Mesendoderm (in vitro differentiated cells): ENCODE data around the gene TTLL6.

Experiments used
- DNase-seq: peaks from one replicate; pipeline ENCODE4 v3.0.0; 2013
- H2AK5ac ChIP-seq: 2 replicates; pipeline ENCODE4 v1.6.1; 2013; ENCODE audit warnings: low read length, inconsistent platforms
- H2BK120ac ChIP-seq: 2 replicates; pipeline ENCODE4 v1.6.1; 2013; ENCODE audit warnings: low read depth, mild to moderate bottlenecking, low read length, moderate library complexity, mixed read lengths
- H2BK15ac ChIP-seq: replicated peaks from 2 replicates; pipeline ENCODE4 v1.6.1; 2013; ENCODE audit warnings: low read depth, mild to moderate bottlenecking, moderate library complexity
- H2BK5ac ChIP-seq: 2 replicates; pipeline ENCODE4 v1.6.1; 2013; ENCODE audit warnings: low read length, inconsistent platforms
- H3K18ac ChIP-seq: 2 replicates; pipeline ENCODE4 v1.6.1; 2013; ENCODE audit warnings: mild to moderate bottlenecking, low read length, mixed read lengths
- H3K23ac ChIP-seq: one replicate; pipeline ENCODE4 v1.6.1; 2013; ENCODE audit warnings: low read length
- H3K27ac ChIP-seq: 2 replicates; pipeline ENCODE4 v1.5.1; 2013; ENCODE audit warnings: low read depth, mild to moderate bottlenecking, inconsistent platforms, low read length, moderate library complexity
- H3K27me3 ChIP-seq: 2 replicates; pipeline ENCODE4 v1.6.1; 2013; ENCODE audit warnings: low read length, control low read depth, mild to moderate bottlenecking, inconsistent platforms; ENCODE audit not compliant: insufficient read depth, poor library complexity
- H3K36me3 ChIP-seq: 2 replicates; pipeline ENCODE4 v1.6.1; 2013; ENCODE audit warnings: low read length, inconsistent platforms; ENCODE audit not compliant: control insufficient read depth, insufficient read depth
- H3K4ac ChIP-seq: one replicate; pipeline ENCODE4 v1.6.1; 2013; ENCODE audit warnings: low read depth, mild to moderate bottlenecking, low read length, moderate library complexity
- H3K4me1 ChIP-seq: 2 replicates; pipeline ENCODE4 v1.6.1; 2013; ENCODE audit warnings: low read depth, low read length, inconsistent platforms; ENCODE audit not compliant: control insufficient read depth
- H3K4me2 ChIP-seq: 2 replicates; pipeline ENCODE4 v1.6.1; 2013; ENCODE audit warnings: low read length
- H3K4me3 ChIP-seq: 2 replicates; pipeline ENCODE4 v1.5.1; 2013; ENCODE audit warnings: mild to moderate bottlenecking, low read length
- H3K56ac ChIP-seq: one replicate; pipeline ENCODE4 v1.6.1; 2013; ENCODE audit warnings: low read length
- H3K79me1 ChIP-seq: 2 replicates; pipeline ENCODE4 v1.6.1; 2013; ENCODE audit warnings: low read length, inconsistent platforms
- H3K79me2 ChIP-seq: 2 replicates; pipeline ENCODE4 v1.6.1; 2013; ENCODE audit warnings: mild to moderate bottlenecking, low read length; ENCODE audit not compliant: control insufficient read depth, insufficient read depth
- H3K9ac ChIP-seq: 2 replicates; pipeline ENCODE4 v1.6.1; 2013; ENCODE audit warnings: low read length, inconsistent platforms
- H4K5ac ChIP-seq: one replicate; pipeline ENCODE4 v1.6.1; 2013; ENCODE audit warnings: low read length
- H4K8ac ChIP-seq: one replicate; pipeline ENCODE4 v1.6.1; 2013; ENCODE audit warnings: low read depth, mild to moderate bottlenecking, control low read depth, low read length, moderate library complexity
- WGBS: extraction: QIAGEN DNeasy Blood & Tissue Kit; methylation state at CpG from one replicate; pipeline ENCODE4 v1.1.7; 2013; ENCODE audit warnings: low lambda C conversion rate, missing lambda C conversion rate; ENCODE audit not compliant: insufficient coverage; ENCODE audit errors: extremely low coverage; 5-methylcytosine and 5-hydroxymethylcytosine counted together

TTLL6 gene

DNA sequence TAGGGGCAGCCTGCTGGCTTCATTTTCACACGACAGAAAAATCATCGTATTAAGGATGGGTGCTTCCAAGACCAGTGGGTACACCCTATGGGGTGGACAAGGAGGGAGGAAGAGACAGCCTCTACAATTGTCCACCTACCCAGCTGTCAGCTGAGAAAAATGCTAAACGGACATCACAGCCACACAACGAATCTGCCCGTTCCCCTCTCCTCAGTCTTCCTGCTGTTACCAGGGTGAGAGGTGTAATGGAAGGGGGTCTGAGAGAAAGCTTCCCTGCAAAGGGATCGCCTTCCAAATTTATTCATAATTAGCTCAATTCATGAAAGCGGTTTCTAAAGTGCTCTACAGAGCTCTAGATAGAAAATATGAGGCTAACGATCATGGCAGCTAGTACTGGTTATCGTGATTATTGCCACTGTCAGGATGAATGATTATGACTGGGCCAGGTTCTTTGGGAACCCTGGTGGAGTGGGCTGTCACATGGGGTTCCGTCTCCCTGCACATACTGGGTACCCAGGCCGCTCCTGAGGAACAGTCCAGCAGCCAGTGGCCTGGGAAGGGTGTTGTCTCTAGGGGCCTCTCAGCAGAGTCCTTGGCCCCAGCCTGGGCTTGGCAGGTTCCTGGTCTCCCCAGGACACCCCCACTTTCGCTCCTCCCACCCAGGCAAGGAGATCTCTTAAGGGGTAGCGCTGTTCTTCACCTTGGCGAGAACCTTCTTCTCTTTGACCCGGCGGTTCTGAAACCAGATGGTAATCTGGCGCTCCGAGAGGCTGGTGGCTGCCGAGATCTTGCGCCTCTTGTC, 90.7 kb downstream of the TTLL6 start:
- Histone ChIP-seq H3K27ac (no peak overlapping the region), H3K4me1 (peaks cover 4% of the 10 kb centered on the region), H3K56ac (no peak overlapping the region), H3K79me2 (no peaks in the 10 kb centered on the region), H4K8ac (no peak overlapping the region), H2BK15ac (no peak overlapping the region), H2BK120ac (no peak overlapping the region), H2AK5ac (no peak overlapping the region), H3K18ac (no peak overlapping the region), H3K4ac (no peak overlapping the region), H2BK5ac (no peak overlapping the region), H3K79me1 (no peaks in the 10 kb centered on the region), H3K4me2 (no peak overlapping the region), H4K5ac (no peak overlapping the region), H3K27me3 (peaks cover 46% of the 10 kb centered on the region), H3K23ac (no peak overlapping the region), H3K9ac (no peak overlapping the region), H3K36me3 (no peaks in the 10 kb centered on the region), H3K4me3 (no peak overlapping the region)
- no CpG with 5 or more reads among the region's 20 CpGs for WGBS
- DNase-seq, result no peak

DNA sequence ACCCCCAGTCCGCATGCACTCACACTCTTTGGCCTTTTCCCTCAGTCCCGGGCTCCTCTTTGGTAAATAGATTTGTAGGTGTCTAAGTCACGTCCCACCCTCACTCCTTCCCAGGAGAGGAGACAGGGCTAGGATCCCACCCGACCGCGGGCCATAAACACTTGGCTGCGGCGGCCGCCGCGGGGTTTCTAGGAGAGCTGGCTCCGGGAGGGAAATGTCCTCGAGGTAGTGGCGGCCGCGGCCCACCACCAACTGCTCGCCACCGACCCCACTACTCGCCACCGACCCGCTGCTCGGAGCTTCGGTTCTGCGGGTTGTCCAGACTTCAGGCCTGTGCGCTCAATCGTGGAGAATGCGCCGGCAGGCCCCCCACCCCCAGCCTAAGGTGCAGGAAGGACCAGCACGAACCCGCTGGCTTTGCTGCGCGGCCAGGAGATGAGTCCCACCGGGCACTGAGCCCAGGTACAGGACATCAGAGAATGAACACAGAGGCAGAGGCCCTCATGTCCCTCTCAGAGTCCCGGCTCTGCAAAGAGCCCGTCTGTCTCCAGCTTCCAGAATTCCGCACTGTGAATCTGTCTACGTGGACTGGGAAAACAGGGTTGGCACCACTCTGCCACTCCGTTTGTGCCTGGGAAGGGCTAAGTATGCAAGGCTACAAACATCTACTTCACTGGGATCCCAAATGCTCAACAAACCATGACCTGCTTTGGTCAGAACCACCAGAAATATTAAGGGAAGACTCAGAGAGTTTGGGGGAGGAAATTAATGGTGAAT, 91.6 kb downstream of the TTLL6 start:
- Histone ChIP-seq H3K27ac (no peak overlapping the region), H3K4me3 (no peak overlapping the region), H3K4ac (no peak overlapping the region), H3K56ac (peak overlapping the region; percentile 44), H2BK5ac (no peak overlapping the region), H3K79me2 (no peaks in the 10 kb centered on the region), H3K36me3 (no peaks in the 10 kb centered on the region), H3K27me3 (peaks cover 44% of the 10 kb centered on the region), H2BK15ac (no peak overlapping the region), H4K8ac (no peak overlapping the region), H4K5ac (no peak overlapping the region), H3K4me1 (peaks cover 4% of the 10 kb centered on the region), H3K9ac (no peak overlapping the region), H2AK5ac (no peak overlapping the region), H2BK120ac (no peak overlapping the region), H3K4me2 (no peak overlapping the region), H3K23ac (peak overlapping the region; percentile 80), H3K79me1 (no peaks in the 10 kb centered on the region), H3K18ac (no peak overlapping the region)
- DNase-seq, result no peak
- WGBS, result no CpG with 5 or more reads among the region's 38 CpGs

DNA sequence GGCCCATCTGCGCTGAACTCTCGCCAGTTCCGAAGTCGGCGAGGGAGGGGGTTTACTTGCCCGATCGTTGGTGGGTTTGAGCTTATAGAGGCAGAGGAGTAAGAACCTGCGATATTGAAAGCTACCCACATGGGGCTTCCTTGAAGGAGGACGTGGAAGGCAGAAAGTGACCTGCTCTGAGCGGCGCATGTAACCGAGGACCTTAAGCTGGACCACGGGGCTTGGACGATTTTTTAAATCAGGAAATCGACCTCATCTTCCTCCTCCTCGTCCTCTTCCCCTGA, 92.1 kb downstream of the TTLL6 start:
- H3K79me1 ChIP-seq, result no peaks in the 10 kb centered on the region
- H4K8ac ChIP-seq, result no peak overlapping the region
- H3K27me3 ChIP-seq, result peaks cover 40% of the 10 kb centered on the region
- H3K27ac ChIP-seq, result no peak overlapping the region
- no peak overlapping the region for H4K5ac ChIP-seq
- H3K23ac ChIP-seq, result no peak overlapping the region
- no peak overlapping the region for H2AK5ac ChIP-seq
- no peaks in the 10 kb centered on the region for H3K79me2 ChIP-seq
- H3K56ac ChIP-seq, result peak overlapping the region; percentile 44
- peaks cover 4% of the 10 kb centered on the region for H3K4me1 ChIP-seq
- WGBS, result no CpG with 5 or more reads among the region's 16 CpGs
- H3K4me3 ChIP-seq, result no peak overlapping the region
- no peak for DNase-seq
- H3K36me3 ChIP-seq, result no peaks in the 10 kb centered on the region
- H3K4ac ChIP-seq, result no peak overlapping the region
- no peak overlapping the region for H2BK5ac ChIP-seq
- no peak overlapping the region for H2BK120ac ChIP-seq
- H3K18ac ChIP-seq, result no peak overlapping the region
- no peak overlapping the region for H3K4me2 ChIP-seq
- no peak overlapping the region for H3K9ac ChIP-seq
- H2BK15ac ChIP-seq, result no peak overlapping the region

DNA sequence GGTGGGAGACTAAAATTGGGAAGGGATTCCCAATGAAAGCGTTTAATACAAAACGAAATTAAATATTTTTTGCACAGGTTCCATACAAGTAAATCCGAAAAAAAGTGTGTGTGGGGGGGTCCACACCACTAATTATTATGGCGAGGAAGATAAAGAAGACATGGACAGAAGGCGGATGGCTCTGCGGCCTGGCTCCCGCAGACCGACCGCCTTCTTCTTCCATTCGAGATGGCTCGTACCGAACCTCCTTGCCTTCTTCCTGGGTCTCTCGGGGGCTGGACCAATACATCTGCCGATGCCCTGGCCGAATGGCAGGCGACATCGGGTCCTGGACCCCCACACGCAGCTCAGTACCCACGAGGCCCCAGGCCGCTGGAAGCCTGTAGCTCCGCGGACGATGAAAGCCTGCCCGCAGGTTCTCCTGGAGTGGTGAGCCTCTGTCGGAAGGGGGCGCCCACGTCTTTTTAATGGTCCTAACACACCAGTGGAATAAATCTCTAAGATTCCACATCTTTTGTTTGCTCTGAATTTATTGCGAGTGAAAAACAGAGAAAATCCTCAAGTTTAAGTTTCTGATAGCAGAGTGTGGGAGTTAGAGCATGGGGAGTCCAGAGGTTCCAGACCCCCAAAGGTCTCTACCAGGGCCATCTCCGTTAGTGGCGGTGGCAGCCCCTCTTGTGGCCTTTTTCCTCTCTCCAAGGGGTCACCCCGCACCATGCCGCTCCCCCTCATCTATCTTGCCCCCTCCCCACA, 92.6 kb downstream of the TTLL6 start:
- peaks cover 36% of the 10 kb centered on the region for H3K27me3 ChIP-seq
- H4K5ac ChIP-seq, result no peak overlapping the region
- H3K79me1 ChIP-seq, result no peaks in the 10 kb centered on the region
- no peak overlapping the region for H2BK15ac ChIP-seq
- H3K18ac ChIP-seq, result no peak overlapping the region
- H2AK5ac ChIP-seq, result no peak overlapping the region
- H2BK120ac ChIP-seq, result no peak overlapping the region
- no peak overlapping the region for H3K9ac ChIP-seq
- no CpG with 5 or more reads among the region's 32 CpGs for WGBS
- peak overlapping the region; percentile 75 for H3K56ac ChIP-seq
- no peak overlapping the region for H3K4ac ChIP-seq
- no peak overlapping the region for H4K8ac ChIP-seq
- no peak overlapping the region for H3K4me2 ChIP-seq
- H3K4me3 ChIP-seq, result no peak overlapping the region
- no peak overlapping the region for H3K23ac ChIP-seq
- H3K36me3 ChIP-seq, result no peaks in the 10 kb centered on the region
- no peak overlapping the region for H2BK5ac ChIP-seq
- H3K4me1 ChIP-seq, result peaks cover 4% of the 10 kb centered on the region
- no peak overlapping the region for H3K27ac ChIP-seq
- no peaks in the 10 kb centered on the region for H3K79me2 ChIP-seq
- peak; percentile 75 for DNase-seq

DNA sequence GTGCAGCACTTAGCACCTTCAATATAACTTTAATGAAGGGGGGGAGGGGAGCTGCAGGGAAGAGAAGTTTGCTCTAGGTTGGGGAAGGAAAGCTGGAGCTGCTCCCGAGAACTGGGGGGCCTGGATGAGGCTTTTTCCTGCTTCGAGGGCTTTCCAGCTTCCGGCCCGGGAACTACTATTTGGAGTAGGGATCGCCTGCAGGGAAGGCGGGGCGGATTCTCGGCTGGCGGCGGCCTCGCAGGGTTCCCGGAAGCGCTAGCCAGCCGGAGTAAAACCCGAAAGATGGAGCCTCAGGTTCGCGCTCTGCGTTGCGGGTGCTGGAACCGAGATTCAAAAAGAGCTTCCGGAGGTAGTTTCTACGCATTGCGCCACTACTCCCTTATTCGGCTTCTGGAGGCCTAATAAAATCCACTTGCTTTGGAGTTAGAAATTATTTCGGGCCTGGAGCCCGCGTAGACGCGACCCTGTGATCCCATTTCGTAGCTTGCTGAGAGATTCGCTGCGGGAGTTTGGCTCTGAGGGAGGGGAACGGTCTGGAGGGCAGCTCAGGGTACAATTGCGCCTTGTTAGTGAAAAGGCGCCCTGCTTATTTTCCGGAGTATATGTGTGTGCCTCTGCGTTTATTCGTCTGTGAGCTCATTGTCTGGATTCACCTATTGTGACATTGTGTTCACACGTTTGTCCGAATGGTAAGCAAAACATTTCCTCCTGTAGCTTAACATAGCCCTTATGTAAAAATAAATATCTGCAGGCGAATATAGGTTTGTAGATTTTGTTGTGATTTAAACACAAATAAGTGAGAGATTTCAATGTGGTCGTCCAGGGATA, 93.4 kb downstream of the TTLL6 start:
- no CpG with 5 or more reads among the region's 42 CpGs for WGBS
- Histone ChIP-seq H3K4me3 (peak overlapping the region; percentile 19), H3K4me1 (peaks cover 4% of the 10 kb centered on the region)

More for the DNA sequence above, 93.4 kb downstream of the TTLL6 start:
- Histone ChIP-seq H2BK5ac (no peak overlapping the region), H4K8ac (peak overlapping the region; percentile 91), H3K27me3 (peaks cover 36% of the 10 kb centered on the region), H4K5ac (no peak overlapping the region), H3K27ac (peak overlapping the region; percentile 84), H3K4me2 (peak overlapping the region; percentile 86), H3K23ac (peak overlapping the region; percentile 92), H3K4ac (peak overlapping the region; percentile 73), H2BK15ac (no peak overlapping the region), H3K9ac (peak overlapping the region; percentile 68), H3K79me2 (no peaks in the 10 kb centered on the region), H3K36me3 (no peaks in the 10 kb centered on the region), H3K79me1 (no peaks in the 10 kb centered on the region), H3K56ac (peak overlapping the region; percentile 76), H2AK5ac (no peak overlapping the region), H3K18ac (peak overlapping the region; percentile 46), H2BK120ac (peak overlapping the region; percentile 32)
- peak; percentile 83 for DNase-seq
